ENCODE results near the gene LIG1. TPM values are rescaled to one million over a fixed set of nuclear protein-coding genes. Genes with fewer than 3 reads are reported as not detected.

The LIG1 gene
- total RNA-seq, 8 experiments from 2014 or later: 12.8 to 54.4 (median 24.0) TPM

DNA sequence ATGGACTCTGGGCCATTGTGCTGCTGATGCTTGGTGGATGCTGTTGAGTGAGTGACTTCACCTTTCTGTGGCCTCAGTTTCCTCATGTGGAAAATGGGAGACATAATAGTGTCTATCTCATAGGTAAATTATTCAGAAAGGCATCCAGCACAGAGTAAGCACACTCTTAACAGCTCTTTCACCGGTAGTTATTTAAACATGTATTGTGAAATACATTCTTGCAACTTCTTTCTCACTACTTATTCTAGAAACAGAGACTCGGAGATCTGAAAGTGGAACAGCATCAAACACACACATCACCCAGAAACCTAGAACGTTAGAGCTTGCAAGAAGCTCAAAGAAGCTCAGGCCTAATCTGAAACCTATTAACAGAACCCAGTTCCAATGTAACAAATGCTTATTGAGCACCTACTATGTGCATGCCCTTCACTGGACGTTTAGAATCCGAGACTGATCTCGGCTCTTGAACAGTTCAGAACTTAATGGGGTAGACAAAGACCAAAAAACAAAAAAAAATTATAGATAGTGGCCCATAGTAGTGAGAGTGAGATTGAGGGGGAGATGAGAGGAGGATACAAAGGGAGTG, 4.4 kb upstream of the LIG1 start:
- in situ Hi-C loops (cut with MboI; ENCODE audit: low pct_unique_long_range_greater_than_20kb in 2 of 9, low sequenced_read_pairs in 9 of 9, unreplicated experiment in 9 of 9): loop anchor here in 3 of 9 experiments (25.0 kb wide), 1 partner anchor 212 kb away; no protein-coding TSS in a partner anchor
- no peak overlapping the region for H3K4me3 ChIP-seq
- 50 to 100% (median 92%) methylated on average over 1 to 6 of the region's 6 CpGs; no CpG with 5 or more reads in 1 of the 10 experiments for WGBS, 10 experiments
- ATAC-seq (replicated peaks in 6 of 8): no peak
- H3K27ac ChIP-seq: no peak overlapping the region
- peaks cover 3% of the 10 kb centered on the region in 2 donors for H3K4me1 ChIP-seq (replicated peaks in 1 of 2)

DNA sequence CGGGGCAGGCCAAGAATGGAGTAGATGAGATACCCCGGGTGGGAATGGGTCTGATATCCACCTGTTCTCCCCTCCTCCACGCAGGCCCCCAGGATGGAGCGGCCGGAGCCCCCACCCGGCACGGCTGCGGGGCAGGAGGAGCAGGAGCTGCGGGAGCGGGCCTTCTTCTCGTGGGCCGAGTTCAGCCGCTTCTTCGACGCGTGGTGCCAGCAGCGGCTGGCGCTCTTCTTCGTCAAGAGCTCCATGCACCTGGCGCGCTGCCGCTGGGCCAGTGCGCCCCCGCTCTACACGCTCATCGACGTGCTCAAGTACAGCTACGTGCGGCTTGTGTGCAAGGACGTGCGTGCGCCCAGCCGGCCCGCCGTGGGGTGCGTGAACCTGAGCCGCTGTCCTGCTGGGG, 1.6 kb upstream of the LIG1 start:
- Histone ChIP-seq H3K4me3 (no peak overlapping the region), H3K27ac (no peak overlapping the region), H3K4me1 (replicated peaks in 1 of 2) (peaks cover 8% of the 10 kb centered on the region in 2 donors)
- in situ Hi-C loops (cut with MboI; ENCODE audit: low pct_unique_long_range_greater_than_20kb in 2 of 9, low sequenced_read_pairs in 9 of 9, unreplicated experiment in 9 of 9): loop anchor here in 3 of 9 experiments (25.0 kb wide), 1 partner anchor 209 kb away; no protein-coding TSS in a partner anchor
- 8 to 92% (median 81%) methylated on average over 1 to 10 of the region's 37 CpGs; no CpG with 5 or more reads in 5 of the 10 experiments for WGBS, 10 experiments
- no peak for ATAC-seq (replicated peaks in 6 of 8)

DNA sequence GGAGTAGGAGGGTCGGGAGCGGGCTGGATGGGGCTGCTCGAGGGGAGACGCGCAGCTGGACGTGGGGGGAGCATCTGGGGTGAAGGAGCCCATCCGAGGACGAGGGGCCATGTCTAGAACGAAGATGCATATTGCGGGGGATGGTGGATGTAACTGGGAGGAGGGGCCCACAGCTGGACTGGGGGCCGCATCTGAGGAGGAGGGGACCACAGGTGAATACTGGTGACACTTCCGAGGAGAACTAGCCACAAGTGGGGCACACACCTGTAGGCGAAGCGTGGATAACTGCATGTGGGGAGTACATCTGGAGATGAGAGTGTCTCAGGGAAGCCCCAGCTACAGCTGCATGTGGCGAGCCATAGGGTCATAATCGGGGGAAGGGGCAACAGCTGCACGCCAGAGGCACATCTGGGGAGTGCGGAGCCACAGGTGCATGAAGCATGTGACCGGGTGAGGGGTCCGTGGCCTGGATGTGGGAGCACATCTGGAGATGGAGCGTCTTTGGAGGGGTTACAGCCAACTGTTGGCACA, 738 bp upstream of the LIG1 start:
- peak in 4 of 8 experiments; percentile 1 to 9 (median 3) for ATAC-seq (replicated peaks in 6 of 8)
- Histone ChIP-seq H3K4me3 (peak overlapping the region; percentile 58 to 77 (median 68)), H3K4me1 (replicated peaks in 1 of 2) (peaks cover 8% of the 10 kb centered on the region in 2 donors), H3K27ac (peak overlapping the region; percentile 91 to 94)
- WGBS, 10 experiments: 0 to 10% (median 5%) methylated on average over 1 to 2 of the region's 21 CpGs; no CpG with 5 or more reads in 6 of the 10 experiments
- in situ Hi-C loops (cut with MboI; ENCODE audit: low pct_unique_long_range_greater_than_20kb in 2 of 9, low sequenced_read_pairs in 9 of 9, unreplicated experiment in 9 of 9): loop anchor here in 3 of 9 experiments (25.0 kb wide), 1 partner anchor 209 kb away; no protein-coding TSS in a partner anchor

DNA sequence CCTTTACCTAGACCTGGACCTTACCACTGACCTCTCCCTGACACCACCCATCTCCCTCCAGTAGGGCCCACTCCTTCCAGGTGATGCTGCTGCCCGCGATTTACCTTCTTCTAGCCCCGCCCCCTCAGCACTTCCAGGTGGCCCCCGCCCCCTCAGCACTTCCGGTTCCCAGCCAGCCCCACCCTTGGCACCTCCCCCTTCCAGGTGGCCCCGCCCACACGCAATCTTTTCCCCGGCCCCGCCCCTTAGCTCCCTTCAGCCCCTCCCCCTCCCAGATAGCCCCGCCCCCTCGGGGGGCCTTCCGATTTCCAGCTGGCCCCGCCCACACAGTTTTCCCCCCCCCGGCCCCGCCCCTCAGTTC, 586 bp downstream of the LIG1 start:
- 0% methylated on average over 1 of the region's 15 CpGs; no CpG with 5 or more reads in 9 of the 10 experiments for WGBS, 10 experiments
- in situ Hi-C loops (cut with MboI; ENCODE audit: low pct_unique_long_range_greater_than_20kb in 2 of 9, low sequenced_read_pairs in 9 of 9, unreplicated experiment in 9 of 9): loop anchor here in 3 of 9 experiments (25.0 kb wide), 1 partner anchor 207 kb away; no protein-coding TSS in a partner anchor
- peak in 7 of 8 experiments; percentile 0 to 7 (median 2) for ATAC-seq (replicated peaks in 6 of 8)
- Histone ChIP-seq H3K27ac (peak overlapping the region in 1 of 2 donors; percentile 26), H3K4me3 (peak overlapping the region; percentile 58 to 77 (median 68)), H3K4me1 (replicated peaks in 1 of 2) (peaks cover 8% of the 10 kb centered on the region in 2 donors)

DNA sequence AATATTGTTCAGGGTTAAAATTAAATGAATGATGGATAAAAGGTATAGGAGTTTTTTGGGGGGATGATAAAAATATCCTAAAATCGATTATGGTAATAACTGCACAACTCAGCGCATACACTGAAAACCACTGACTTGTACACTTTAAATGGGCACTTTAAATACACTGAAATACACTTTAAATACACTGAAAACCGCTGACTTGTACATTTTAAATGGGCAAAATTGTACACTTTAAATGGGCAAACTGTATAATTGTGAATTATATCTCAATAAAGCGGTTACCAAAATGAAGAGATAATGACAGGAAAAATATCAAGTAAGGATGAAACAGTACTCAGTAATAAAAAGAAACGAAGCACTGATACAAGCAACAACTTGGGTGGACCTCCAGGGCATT, 1.5 kb downstream of the LIG1 start:
- Histone ChIP-seq H3K27ac (no peak overlapping the region), H3K4me1 (replicated peaks in 1 of 2) (peaks cover 8% of the 10 kb centered on the region in 2 donors), H3K4me3 (no peak overlapping the region)
- no peak for ATAC-seq (replicated peaks in 6 of 8)
- WGBS, 10 experiments: 68 to 100% (median 83%) methylated on average over 2 to 5 of the region's 5 CpGs
- in situ Hi-C loops (cut with MboI; ENCODE audit: low pct_unique_long_range_greater_than_20kb in 2 of 9, low sequenced_read_pairs in 9 of 9, unreplicated experiment in 9 of 9): loop anchor here in 3 of 9 experiments (25.0 kb wide), 1 partner anchor 206 kb away; no protein-coding TSS in a partner anchor

DNA sequence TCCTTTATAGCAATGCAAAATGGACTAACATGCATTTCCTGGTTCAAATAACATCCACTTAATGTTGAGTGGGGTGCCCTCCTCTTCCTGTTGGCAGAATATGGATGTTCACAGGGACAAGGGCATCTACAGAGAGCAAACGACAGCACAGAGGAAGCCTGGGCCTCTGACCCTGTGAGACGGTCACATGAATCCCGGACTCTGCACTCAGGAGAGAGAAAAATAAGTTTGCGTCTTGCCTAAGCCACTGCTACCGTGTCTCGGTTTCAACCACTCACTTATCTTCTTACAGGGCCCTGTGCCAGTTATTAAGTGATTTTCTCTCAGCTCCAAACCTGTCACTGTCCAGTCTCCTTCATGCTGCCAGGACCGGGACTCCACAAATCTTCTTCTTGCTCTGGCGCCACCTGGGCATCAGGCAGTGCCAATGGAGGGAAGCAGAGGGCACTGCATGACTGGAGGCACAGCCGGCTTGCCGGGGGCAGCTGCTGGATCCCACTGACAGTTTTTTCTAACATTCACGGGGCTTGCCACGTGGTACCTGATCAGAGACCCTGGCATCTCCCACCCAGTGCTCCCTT, 11.8 kb downstream of the LIG1 start:
- ATAC-seq (replicated peaks in 6 of 8): no peak
- 67 to 100% (median 94%) methylated on average over 1 to 10 of the region's 12 CpGs; no CpG with 5 or more reads in 1 of the 10 experiments for WGBS, 10 experiments
- Histone ChIP-seq H3K4me1 (replicated peaks in 1 of 2) (no peaks in the 10 kb centered on the region), H3K27ac (no peak overlapping the region), H3K4me3 (no peak overlapping the region)
- in situ Hi-C loops (cut with MboI; ENCODE audit: low pct_unique_long_range_greater_than_20kb in 2 of 9, low sequenced_read_pairs in 9 of 9, unreplicated experiment in 9 of 9): loop anchor here in 3 of 9 experiments (25.0 kb wide), 1 partner anchor 196 kb away; no protein-coding TSS in a partner anchor

DNA sequence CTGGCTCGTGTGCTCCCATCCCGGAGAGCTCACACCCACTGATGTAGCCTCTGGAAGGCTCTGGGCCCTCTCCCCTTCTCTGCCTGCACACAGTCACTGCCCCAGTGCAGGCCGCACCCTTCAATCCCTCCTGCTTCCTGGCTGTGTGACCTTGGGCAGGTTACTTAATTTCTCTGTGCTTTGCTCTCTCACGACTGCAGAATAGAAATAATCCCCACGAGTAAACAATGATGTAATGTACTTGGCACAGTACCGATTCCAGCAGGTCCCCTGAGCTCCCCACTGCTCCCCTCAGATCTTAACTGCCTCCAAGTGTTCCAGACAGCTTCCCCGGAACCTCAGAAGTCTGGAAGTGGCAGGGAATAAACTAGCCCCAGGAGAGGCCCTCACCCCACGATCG, 16.1 kb downstream of the LIG1 start:
- no peak for ATAC-seq (replicated peaks in 6 of 8)
- in situ Hi-C loops (cut with MboI; ENCODE audit: low pct_unique_long_range_greater_than_20kb in 2 of 9, low sequenced_read_pairs in 9 of 9, unreplicated experiment in 9 of 9): loop anchor here in 3 of 9 experiments (25.0 kb wide), 1 partner anchor 192 kb away; no protein-coding TSS in a partner anchor
- Histone ChIP-seq H3K4me1 (replicated peaks in 1 of 2) (peaks cover 2 to 3% of the 10 kb centered on the region in 2 donors), H3K27ac (no peak overlapping the region), H3K4me3 (no peak overlapping the region)
- WGBS, 10 experiments: 54 to 100% (median 75%) methylated on average over 1 to 6 of the region's 9 CpGs; no CpG with 5 or more reads in 4 of the 10 experiments

DNA sequence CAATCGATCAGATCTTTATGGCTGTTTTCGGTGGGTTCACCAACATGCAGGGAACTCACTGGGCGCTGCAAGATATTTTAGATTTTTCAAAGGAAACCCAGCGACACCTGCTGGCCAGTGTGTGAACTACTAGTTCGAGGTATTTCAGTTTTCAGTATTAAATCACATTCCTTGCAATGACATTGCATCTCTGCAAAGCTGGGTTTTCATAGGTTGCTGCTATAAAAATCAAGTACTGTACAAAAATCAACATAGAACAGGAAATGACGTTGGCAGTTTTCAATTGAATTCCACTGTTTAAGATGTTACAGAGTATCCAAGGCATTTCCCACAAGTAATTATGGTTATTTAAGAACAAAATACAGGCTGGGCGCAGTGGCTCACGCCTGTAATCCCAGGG, 17.6 kb downstream of the LIG1 start:
- ATAC-seq (replicated peaks in 6 of 8): peak; percentile 70 to 85 (median 79)
- peaks cover 2 to 3% of the 10 kb centered on the region in 2 donors for H3K4me1 ChIP-seq (replicated peaks in 1 of 2)
- H3K27ac ChIP-seq: no peak overlapping the region
- 0 to 47% (median 13%) methylated on average over 2 to 6 of the region's 8 CpGs; no CpG with 5 or more reads in 2 of the 10 experiments for WGBS, 10 experiments
- no peak overlapping the region for H3K4me3 ChIP-seq
- in situ Hi-C loops (cut with MboI; ENCODE audit: low pct_unique_long_range_greater_than_20kb in 2 of 9, low sequenced_read_pairs in 9 of 9, unreplicated experiment in 9 of 9): loop anchor here in 3 of 9 experiments (25.0 kb wide), 1 partner anchor 190 kb away; no protein-coding TSS in a partner anchor

DNA sequence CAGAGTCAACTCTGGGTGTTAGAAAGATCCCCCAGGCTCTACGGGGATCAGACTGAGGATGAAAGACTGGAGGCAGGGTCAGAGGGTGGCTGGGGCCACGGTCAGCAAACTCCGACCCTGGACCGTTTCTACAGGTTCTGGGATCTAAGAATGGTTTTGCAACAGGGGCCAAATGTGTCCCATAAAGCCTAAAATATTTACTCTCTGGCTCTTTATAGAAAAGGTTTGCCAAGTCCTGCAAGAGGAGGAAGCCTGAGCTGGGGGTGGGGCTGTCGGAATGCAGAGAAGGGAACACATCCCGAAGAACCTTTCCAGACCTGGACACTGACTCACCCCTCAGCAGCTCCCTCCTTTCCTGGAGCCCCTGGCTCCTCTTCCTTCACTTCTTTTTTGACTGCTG, 20.7 kb downstream of the LIG1 start:
- in situ Hi-C loops (cut with MboI; ENCODE audit: low pct_unique_long_range_greater_than_20kb in 2 of 9, low sequenced_read_pairs in 9 of 9, unreplicated experiment in 9 of 9): no loop called here
- WGBS, 10 experiments: 57 to 100% (median 81%) methylated on average over 1 to 5 of the region's 6 CpGs; no CpG with 5 or more reads in 4 of the 10 experiments
- ATAC-seq (replicated peaks in 6 of 8): no peak
- H3K4me1 ChIP-seq (replicated peaks in 1 of 2): peaks cover 2 to 3% of the 10 kb centered on the region in 2 donors
- H3K4me3 ChIP-seq: no peak overlapping the region
- no peak overlapping the region for H3K27ac ChIP-seq

DNA sequence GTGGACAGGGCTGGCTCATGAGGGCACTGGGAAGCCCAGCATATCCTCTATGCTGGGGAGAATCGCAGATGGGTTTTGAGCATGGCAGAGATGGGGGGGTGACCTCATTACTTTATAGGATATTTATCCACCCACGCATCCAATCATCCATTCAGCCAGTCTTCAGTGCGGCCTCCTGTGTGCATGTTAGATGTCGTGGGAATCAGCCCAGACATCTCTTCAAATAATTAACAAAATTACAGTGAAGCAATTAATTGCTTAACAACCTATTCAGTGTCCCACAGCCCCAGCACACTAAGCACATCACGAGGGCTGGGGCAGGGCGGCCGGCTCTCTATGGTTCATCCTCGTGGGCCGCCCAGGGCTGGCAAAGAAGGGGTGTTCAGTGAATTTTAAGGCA, 21.6 kb downstream of the LIG1 start:
- ATAC-seq (replicated peaks in 6 of 8): no peak

DNA sequence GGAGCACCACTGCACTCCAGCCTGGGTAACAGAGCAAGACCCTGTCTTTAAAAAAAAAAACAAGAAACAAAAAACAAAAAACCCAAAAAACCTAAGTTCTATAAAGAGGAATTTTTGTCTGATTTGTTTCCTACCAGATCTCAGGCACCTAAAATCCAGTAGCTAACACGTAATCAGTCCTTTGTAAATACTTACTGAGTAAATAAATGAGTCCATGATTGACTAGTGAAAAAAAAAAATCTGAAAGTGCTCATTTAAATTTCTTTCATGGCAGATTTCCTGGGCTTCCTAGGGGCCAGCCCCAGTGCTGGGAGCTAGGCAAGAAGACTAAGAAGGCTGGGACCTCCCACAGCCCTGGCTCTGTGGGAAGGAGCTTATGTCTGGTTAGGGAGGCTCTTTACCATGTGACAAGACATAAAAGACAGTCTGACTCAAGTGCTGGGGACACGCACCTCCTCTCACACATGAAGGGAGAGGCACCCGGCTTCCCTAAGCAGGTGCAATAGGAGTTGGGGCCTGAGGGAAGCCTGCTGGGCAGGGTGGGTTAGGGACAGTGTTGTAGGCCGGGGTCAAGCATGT, 22.5 kb downstream of the LIG1 start:
- peak in 3 of 8 experiments; percentile 16 to 55 (median 29) for ATAC-seq (replicated peaks in 6 of 8)
- WGBS, 10 experiments: 57 to 100% (median 100%) methylated on average over 1 to 2 of the region's 4 CpGs; no CpG with 5 or more reads in 3 of the 10 experiments
- Histone ChIP-seq H3K4me1 (replicated peaks in 1 of 2) (peaks cover 2 to 3% of the 10 kb centered on the region in 2 donors), H3K4me3 (no peak overlapping the region), H3K27ac (no peak overlapping the region)
- in situ Hi-C loops (cut with MboI; ENCODE audit: low pct_unique_long_range_greater_than_20kb in 2 of 9, low sequenced_read_pairs in 9 of 9, unreplicated experiment in 9 of 9): no loop called here

More for the DNA sequence above, 21.6 kb downstream of the LIG1 start:
- Histone ChIP-seq H3K27ac (no peak overlapping the region), H3K4me3 (no peak overlapping the region), H3K4me1 (replicated peaks in 1 of 2) (peaks cover 2 to 3% of the 10 kb centered on the region in 2 donors)
- WGBS, 10 experiments: 79 to 100% (median 96%) methylated on average over 1 to 6 of the region's 9 CpGs; no CpG with 5 or more reads in 6 of the 10 experiments
- in situ Hi-C loops (cut with MboI; ENCODE audit: low pct_unique_long_range_greater_than_20kb in 2 of 9, low sequenced_read_pairs in 9 of 9, unreplicated experiment in 9 of 9): no loop called here

DNA sequence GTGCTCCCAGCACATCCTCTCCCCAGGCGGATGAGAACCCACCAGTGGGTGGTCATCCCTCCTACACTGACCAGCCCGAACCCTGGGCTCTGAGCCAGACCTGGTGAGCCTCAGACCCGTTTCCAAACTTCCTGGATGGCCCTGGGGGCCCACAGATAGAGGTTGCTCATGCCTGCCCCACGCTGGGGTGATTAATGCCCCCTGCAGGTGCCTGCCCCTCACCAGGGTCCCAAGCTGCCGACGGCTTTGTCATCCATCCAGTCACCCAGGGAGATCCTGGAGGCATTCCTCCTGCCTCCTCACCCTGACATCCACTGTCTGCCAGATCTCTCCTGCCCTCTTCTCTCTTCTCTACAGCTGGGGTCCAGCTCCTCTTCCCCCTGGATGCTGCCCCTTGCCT, 31.1 kb downstream of the LIG1 start:
- H3K4me1 ChIP-seq (replicated peaks in 1 of 2): no peaks in the 10 kb centered on the region
- 48 to 100% (median 81%) methylated on average over 1 to 5 of the region's 6 CpGs; no CpG with 5 or more reads in 4 of the 10 experiments for WGBS, 10 experiments
- no peak overlapping the region for H3K4me3 ChIP-seq
- H3K27ac ChIP-seq: no peak overlapping the region
- ATAC-seq (replicated peaks in 6 of 8): no peak
- in situ Hi-C loops (cut with MboI; ENCODE audit: low pct_unique_long_range_greater_than_20kb in 2 of 9, low sequenced_read_pairs in 9 of 9, unreplicated experiment in 9 of 9): no loop called here
